GM19035 (cell line): ENCODE data around the gene BMPR2.
"Not testable (repeated sequence)": the region's sequence is repeated elsewhere in the genome, so short reads cannot be mapped to it uniquely, and the experiment has no call there.

Experiments used
- ATAC-seq: cut with Tn5 transposase; IDR thresholded peaks from one replicate; pipeline ENCODE4 v1.9.1; 2021; ENCODE audit not compliant: unreplicated experiment

Gene BMPR2

DNA sequence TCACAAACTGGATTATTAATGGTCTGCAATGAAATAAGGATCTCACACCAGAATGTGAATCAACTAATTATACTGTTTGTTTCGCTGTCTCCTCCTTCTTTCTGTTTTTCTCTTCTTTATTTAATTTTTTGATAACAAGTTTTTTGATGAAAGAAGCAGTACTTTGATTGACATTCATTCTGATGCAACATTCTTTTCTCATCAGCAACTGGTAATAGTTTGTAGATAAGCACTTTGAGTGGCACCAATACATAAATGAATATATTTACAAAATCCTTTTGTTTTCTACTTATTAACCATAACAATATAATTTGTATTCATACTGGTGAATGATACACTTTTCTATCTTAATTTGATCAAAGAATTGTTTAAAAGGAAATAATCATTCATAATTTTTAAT is 143.3 kb downstream of the BMPR2 start:
- no peak for ATAC-seq

DNA sequence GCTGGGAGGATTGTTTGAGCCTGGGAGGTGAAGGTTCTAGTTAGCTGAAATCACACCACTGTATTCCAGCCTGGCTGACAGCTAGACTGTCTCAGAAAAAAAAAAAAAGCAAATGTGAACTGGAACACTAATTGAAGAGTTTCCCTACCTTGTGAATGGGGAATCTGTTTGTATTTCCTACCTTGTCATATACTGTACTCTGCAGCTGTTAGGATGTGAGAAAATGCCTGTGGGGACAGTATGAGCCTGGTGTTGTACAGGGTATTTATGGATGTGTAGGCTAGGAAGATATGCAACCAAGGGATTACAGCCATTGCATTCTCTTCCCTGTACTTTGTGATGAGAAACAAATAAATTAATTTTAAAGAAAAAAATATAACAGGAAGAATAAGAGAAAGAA is 145.3 kb downstream of the BMPR2 start:
- no peak for ATAC-seq

DNA sequence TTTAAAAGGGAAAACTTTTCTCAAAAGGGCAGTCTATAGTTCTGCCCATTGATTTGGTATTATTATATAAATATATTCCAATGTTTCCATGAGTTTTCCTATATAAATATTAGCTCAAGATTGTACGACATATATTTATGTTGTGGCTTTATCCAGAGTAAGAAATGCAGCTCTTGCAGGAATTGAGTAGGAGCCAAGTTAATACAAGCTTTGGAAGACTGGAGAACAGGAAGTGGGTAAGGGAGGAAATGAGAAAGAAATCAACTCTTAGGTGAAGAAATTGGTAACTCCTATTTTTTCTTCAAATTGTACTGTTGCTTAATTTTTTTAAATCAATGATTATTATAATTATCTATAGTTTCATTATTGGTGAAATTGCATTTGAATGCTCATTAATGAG is 153.3 kb downstream of the BMPR2 start:
- no peak for ATAC-seq

DNA sequence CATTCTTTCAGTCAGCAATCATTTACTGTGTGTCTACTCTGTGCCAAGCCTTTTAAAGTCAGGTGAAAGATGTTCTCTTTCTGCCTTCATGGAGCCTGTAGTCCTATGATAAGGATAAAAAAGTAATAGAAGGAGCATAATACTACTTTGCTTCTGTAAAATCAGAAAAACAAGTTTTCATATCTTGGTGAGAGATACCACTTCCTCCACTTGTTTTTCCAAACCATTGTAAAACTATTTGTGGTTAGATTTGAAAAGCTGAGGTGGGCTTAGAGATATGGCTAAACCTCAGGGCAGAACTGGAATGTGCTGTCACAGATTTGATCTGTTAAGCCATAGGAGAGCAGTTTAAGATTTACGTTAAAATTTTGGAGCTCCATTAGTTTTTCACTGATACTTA is 153.9 kb downstream of the BMPR2 start:
- ATAC-seq: no peak

DNA sequence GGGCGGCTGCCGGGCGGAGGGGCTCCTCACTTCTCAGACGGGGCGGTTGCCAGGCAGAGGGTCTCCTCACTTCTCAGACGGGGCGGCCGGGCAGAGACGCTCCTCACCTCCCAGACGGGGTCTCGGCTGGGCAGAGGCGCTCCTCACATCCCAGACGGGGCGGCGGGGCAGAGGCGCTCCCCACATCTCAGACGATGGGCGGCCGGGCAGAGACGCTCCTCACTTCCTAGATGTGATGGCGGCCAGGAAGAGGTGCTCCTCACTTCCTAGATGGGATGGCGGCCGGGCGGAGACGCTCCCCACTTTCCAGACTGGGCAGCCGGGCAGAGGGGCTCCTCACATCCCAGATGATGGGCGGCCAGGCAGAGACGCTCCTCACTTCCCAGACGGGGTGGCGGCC is 159.2 kb downstream of the BMPR2 start:
- ATAC-seq: not testable (repeated sequence)

DNA sequence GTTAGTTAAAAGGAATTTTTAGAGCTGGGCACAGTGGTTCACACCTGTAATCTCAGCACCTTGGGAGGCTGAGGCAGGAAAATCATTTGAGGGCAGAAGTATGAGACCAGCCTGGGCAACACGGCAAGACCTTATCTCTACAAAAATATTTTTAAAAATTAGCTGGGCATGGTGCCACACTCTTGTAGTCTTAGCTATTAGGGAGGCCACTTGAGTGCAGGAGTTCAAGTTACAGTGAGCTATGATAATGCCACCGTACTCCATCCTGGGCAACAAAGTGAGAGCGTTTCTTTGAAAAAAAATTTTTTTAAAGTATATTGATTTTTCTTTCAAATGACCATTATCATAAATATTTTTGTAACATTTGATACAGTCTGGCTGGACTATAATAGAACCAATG is 165.0 kb downstream of the BMPR2 start:
- ATAC-seq: no peak

DNA sequence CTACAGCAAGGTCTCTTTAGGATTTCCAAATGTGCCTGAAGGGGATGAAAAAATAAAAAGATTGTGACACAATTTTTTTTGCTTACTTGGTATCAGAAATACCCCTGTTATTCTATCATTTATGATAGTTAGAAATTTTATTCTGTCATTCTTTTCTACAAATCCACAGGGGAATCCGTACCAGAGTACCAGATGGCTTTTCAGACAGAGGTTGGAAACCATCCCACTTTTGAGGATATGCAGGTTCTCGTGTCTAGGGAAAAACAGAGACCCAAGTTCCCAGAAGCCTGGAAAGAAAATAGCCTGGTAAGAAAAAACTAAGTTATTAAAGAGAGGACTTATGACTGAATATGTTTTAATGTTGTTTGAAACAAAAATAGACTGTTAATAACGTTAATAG is 166.0 kb downstream of the BMPR2 start:
- ATAC-seq: no peak

DNA sequence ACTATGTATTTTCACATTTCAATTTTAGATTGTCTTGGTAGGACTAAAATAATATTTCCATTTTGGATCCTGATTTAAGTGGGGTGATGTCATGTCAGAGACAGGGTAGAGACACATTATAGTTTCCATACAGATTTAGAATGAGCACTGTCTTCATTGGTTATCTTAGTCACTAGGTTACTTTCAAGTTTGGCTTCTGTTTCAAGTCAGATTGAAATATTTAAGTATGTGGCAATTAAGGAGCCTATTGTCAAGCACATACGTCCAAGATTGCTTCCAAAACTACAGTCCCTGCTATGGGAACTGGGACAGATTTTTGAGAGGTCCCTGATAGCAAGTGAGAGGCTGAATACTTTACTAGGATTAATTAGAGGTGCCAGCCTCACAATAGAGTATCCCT is 169.4 kb downstream of the BMPR2 start:
- no peak for ATAC-seq

DNA sequence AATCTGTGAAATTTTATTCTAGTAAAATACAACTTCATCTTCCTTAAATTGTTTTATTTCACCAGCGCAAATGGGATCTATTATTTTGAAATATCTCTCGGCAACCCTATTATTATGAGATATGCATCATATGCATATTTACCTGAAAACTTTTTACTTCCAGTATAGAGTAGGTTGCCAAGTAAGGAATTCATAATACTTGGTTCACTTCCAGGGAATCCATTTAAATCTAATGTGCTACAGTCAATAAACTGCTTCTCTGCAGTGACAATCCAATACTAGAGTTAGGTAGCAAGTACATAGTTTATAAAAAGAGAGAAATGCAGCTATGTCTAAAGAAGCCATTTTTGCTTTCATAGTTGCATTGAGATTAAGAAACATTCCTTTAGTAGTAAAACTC is 169.8 kb downstream of the BMPR2 start:
- no peak for ATAC-seq

DNA sequence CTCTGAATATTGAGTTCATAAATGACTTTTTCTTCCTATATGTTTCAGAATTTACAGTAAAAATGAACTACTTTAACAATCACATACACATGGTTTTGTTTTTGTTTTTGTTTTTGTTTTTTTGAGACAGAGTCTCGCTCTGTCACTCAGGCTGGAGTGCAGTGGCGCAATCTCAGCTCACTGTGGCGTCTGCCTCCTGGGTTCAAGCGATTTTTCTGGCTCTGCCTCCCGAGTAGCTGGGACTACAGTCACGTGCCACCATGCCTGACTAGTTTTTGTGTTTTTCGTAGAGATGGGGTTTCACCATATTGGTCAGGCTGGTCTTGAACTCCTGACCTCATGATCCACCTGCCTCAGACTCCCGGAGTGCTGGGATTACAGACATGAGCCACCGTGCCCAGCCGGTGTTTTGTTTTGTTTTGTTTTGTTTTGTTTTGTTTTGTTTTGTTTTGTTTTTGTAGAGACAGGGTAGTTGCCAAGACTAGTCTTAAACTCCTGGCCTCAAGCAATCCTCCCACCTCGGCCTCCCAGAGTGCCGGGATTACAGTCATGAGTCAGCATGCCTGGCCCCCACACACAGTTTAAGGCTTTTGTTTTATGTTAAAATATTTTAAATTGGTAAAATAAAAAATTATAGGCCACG is 170.5 kb downstream of the BMPR2 start:
- ATAC-seq: not testable (repeated sequence)

DNA sequence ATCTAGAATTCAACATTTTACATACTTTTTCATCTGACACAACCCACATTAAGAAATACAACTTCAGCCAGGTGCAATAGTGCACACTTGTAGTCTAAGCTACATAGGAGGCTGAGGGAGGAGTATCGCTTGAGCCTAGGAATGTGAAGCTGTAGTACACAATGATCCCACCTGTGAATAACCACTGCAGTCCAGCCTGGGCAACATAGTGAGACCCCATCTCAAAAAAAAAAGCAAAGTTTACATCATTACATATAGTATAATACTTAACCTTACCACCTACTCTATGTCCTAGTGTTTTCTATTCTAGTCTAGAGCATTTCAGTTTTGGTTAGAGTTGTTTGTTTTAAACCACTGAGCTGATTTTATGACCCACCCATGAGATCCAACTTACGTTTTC is 172.1 kb downstream of the BMPR2 start:
- ATAC-seq: no peak

DNA sequence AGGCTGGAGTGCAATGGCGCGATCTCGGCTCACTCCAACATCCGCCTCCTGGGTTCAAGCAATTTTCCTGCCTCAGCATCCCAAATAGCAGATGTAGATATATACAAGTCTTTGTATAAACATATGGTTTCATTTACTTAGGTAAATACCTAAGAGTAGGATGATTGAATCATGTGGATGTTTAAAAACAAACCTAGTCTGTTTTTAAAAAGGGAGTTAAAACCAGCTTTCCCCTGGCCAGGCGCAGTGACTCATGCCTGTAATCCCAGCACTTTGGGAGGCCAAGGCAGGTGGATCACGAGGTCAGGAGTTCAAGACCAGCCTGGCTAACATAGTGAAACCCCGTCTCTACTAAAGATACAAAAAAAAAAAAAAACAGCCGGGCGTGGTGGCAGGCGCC is 174.9 kb downstream of the BMPR2 start:
- not testable (repeated sequence) for ATAC-seq

DNA sequence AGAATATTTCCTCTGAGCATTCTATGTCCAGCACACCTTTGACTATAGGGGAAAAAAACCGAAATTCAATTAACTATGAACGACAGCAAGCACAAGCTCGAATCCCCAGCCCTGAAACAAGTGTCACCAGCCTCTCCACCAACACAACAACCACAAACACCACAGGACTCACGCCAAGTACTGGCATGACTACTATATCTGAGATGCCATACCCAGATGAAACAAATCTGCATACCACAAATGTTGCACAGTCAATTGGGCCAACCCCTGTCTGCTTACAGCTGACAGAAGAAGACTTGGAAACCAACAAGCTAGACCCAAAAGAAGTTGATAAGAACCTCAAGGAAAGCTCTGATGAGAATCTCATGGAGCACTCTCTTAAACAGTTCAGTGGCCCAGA is 179.2 kb downstream of the BMPR2 start:
- no peak for ATAC-seq

DNA sequence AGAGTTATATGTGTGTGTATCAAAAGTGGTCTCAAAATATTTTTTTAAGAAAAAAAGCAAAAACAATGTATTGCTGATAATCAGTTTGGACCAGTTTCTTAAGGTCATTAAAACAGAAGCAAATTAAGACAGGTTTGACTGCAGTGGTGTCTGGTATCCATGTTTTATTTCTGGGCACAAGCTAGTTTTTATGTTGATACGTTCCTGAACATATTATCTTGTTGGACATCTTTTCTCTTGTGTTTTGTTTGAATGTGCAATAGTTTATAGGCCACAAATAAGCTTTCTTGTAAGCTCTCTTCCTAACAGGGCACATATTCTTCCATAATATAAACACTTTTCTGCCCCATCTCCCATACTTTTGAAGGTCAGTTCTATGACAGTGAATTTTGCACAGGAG is 184.1 kb downstream of the BMPR2 start:
- no peak for ATAC-seq

DNA sequence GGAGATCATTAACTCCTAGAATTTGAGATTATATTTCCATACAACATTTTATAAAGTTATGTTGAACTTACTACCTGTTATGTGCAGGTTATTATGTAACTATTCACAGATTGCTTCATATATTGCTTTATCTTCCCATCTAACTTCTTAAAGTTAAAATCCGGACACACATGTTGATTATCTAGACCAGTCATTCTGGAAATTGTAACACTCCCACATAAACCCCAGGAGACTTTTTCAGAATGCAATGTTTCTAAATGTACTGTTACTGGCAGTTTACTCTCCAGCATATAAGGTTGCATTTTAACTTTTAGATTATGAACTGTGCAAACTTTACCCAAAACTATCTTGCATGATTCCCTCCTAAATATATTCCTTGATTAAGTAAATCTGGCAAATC is 188.1 kb downstream of the BMPR2 start:
- no peak for ATAC-seq

DNA sequence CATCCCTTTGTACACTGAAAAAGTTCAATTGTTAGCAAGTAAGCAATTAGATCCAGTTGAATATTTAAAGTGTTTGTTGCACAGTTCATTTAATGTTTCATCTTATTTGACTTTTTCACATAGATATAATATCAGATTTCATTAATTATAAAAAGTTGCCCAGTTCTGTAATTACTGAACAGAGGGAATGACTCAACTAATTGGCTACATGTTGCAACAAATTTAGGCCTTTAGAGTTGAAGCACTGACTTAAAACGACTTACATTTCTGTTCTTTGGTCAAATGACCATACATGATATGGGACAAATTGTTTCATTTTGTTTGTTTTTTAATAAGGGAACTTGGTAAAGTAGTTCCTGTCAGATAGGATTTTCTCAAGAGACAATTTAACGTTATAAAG is 190.2 kb downstream of the BMPR2 start:
- no peak for ATAC-seq

DNA sequence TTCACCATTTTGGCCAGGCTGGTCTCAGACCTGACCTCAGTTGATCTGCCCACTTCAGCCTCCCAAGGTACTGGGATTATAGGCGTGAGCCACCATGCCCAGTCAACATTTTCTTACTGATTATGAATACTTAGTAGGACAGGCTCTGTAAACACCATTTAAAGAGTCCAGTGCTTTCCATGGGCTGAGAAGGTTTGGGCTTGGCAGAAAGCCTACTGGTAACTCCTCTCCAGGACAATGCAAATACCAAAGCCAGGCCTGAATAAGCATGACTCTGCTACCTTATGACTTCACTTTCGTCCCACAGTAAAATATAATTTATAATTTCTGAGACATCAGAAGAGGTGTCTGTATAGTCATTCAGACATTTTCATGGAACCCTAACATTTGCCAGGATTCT is 198.4 kb downstream of the BMPR2 start:
- ATAC-seq: no peak

DNA sequence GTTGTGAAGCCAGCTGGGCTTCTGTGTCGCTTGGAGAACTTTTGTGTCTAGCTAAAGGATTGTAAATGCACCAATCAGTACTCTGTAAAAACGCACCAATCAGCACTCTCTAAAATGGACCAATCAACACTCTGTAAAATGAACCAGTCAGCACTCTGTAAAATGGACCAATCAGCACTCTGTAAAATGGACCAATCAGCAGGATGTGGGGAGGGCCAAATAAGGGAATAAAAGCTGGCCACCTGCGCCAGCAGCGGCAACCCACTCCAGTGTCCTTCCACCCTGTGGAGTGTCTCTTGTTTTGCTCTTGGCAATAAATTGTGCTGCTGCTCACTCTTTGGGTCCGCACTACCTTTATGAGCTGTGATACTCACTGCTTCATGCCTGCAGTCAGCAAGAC is 199.1 kb downstream of the BMPR2 start:
- not testable (repeated sequence) for ATAC-seq

DNA sequence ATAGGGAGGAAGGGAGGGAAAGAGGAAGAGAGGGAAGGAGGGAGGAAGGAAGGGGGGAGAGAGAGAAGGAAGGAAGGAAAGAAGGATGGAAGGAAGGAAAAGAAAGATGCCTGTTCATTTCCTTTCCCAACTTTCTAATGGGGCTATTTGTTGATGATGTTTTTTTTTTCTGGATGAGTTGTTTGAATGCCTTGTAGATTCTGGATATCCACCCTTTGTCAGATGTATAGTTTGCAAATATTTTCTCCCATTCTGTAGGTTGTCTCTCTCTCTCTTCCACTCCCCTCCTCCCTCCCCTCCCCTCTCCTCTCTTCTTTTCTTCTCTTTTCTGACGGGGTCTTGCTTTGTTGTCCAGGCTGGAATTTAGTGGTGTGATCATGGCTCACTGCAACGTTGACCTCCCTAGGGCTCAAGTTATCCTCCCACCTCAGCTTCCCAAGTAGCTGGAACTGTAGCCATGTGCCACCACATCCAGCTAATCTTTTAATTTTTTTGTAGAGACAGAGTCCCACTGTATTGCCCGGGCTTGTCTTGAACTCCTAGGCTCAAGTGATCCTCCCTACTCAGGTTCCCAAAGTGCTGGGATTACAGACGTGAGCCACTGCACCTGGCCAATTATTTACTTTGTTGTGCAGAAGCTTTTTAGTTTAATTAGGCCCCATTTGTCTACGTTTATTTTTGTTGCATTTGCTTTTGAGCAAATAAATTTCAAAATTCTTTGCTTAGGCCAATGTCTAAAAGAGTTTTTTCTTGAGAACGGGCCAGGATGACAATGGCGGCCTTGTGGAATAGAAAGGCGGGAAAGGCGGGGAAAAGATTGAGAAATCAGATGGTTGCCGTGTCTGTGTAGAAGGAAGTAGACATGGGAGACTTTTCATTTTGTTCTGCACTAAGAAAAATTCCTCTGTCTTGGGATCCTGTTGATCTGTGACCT is 201.4 kb downstream of the BMPR2 start:
- ATAC-seq: no peak

DNA sequence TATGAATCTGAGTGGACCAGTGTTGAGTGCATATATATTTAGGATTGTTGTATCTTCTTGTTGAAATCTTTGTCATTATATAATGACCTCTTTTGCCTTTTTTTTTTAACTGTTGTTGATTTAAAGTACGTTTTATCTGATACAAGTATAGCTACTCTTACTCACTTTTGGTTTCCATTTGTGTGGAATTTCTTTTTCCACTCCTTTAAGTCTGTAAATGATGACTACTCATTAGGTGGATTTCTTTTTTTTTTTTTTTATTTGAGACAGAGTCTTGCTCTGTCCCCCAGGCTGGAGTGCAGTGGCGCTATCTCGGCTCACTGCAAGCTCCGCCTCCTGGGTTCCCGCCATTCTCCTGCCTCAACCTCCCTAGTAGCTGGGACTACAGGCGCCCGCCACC is 206.7 kb downstream of the BMPR2 start:
- ATAC-seq: not testable (repeated sequence)

DNA sequence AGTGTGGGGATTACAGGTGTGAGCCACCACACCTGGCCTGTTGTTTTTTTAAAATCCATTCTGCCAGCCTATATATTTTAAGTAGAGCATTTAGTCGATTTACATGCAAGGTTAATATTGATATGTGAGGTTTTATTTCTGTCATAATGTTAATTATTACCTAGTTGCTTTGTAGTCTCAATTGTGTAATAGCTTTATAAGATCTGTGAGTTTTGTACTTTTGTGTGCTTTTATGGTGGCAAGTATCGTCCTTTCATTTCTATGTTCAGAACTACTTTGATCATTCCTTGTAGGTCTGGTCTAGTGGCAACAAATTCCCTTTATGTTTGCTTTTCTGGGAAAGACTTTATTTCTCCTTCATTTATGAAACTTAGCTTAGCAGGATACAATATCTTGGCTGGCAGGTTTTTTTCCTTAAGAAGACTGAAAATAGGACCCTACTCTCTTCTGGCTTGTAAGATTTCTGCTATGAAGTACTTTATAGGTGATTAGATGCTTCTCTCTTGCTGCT is 207.6 kb downstream of the BMPR2 start:
- no peak for ATAC-seq
